CD4-positive, alpha-beta T cell treated with Interleukin-17A for 1 hour (primary cell): ENCODE data around the gene NFATC1.

Experiments used
- DNase-seq: peaks from one replicate; pipeline ENCODE4 v3.0.0-alpha.2; 2020

The NFATC1 gene

GRCh38 chr18:79525556-79526467, 130.1 kb downstream of the NFATC1 start:
- no peak for DNase-seq

- no peak for DNase-seq
Measured at GRCh38 chr18:79526468-79527460, 131.0 kb downstream of the NFATC1 start.

- no peak for DNase-seq
Measured at GRCh38 chr18:79527656-79528315, 132.1 kb downstream of the NFATC1 start.

- no peak for DNase-seq
Measured at GRCh38 chr18:79528316-79528695, 132.6 kb downstream of the NFATC1 start.

GRCh38 chr18:79528846-79529245, 133.1 kb downstream of the NFATC1 start:
- DNase-seq = peak; percentile 81

- no peak for DNase-seq
Measured at GRCh38 chr18:79529296-79529695, 133.6 kb downstream of the NFATC1 start.

- DNase-seq = no peak
Measured at GRCh38 chr18:79529991-79530390, 134.3 kb downstream of the NFATC1 start.

- DNase-seq = no peak
Measured at GRCh38 chr18:79530821-79531220, 135.1 kb downstream of the NFATC1 start.

GRCh38 chr18:79531386-79531785, 135.7 kb downstream of the NFATC1 start:
- DNase-seq = no peak

- no peak for DNase-seq
Measured at GRCh38 chr18:79531926-79532312, 136.2 kb downstream of the NFATC1 start.

- no peak for DNase-seq
Measured at GRCh38 chr18:79532313-79533007, 136.7 kb downstream of the NFATC1 start.

- no peak for DNase-seq
Measured at GRCh38 chr18:79533146-79533545, 137.4 kb downstream of the NFATC1 start.

GRCh38 chr18:79533591-79533990, 137.9 kb downstream of the NFATC1 start:
- no peak for DNase-seq

GRCh38 chr18:79534356-79534755, 138.6 kb downstream of the NFATC1 start:
- DNase-seq = no peak

- no peak for DNase-seq
Measured at GRCh38 chr18:79537758-79538157, 142.0 kb downstream of the NFATC1 start.

GRCh38 chr18:79538635-79539034, 142.9 kb downstream of the NFATC1 start:
- no peak for DNase-seq

- DNase-seq = no peak
Measured at GRCh38 chr18:79540161-79540903, 144.6 kb downstream of the NFATC1 start.

GRCh38 chr18:79540904-79541282, 145.2 kb downstream of the NFATC1 start:
- no peak for DNase-seq

- no peak for DNase-seq
Measured at GRCh38 chr18:79542213-79542612, 146.5 kb downstream of the NFATC1 start.

GRCh38 chr18:79542876-79543750, 147.4 kb downstream of the NFATC1 start:
- DNase-seq = no peak
